Measurements from ENCODE around the gene CKAP2L.

Gene CKAP2L, protein sequence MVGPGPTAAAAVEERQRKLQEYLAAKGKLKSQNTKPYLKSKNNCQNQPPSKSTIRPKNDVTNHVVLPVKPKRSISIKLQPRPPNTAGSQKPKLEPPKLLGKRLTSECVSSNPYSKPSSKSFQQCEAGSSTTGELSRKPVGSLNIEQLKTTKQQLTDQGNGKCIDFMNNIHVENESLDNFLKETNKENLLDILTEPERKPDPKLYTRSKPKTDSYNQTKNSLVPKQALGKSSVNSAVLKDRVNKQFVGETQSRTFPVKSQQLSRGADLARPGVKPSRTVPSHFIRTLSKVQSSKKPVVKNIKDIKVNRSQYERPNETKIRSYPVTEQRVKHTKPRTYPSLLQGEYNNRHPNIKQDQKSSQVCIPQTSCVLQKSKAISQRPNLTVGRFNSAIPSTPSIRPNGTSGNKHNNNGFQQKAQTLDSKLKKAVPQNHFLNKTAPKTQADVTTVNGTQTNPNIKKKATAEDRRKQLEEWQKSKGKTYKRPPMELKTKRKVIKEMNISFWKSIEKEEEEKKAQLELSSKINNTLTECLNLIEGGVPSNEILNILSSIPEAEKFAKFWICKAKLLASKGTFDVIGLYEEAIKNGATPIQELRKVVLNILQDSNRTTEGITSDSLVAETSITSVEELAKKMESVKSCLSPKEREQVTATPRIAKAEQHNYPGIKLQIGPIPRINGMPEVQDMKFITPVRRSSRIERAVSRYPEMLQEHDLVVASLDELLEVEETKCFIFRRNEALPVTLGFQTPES

DNA sequence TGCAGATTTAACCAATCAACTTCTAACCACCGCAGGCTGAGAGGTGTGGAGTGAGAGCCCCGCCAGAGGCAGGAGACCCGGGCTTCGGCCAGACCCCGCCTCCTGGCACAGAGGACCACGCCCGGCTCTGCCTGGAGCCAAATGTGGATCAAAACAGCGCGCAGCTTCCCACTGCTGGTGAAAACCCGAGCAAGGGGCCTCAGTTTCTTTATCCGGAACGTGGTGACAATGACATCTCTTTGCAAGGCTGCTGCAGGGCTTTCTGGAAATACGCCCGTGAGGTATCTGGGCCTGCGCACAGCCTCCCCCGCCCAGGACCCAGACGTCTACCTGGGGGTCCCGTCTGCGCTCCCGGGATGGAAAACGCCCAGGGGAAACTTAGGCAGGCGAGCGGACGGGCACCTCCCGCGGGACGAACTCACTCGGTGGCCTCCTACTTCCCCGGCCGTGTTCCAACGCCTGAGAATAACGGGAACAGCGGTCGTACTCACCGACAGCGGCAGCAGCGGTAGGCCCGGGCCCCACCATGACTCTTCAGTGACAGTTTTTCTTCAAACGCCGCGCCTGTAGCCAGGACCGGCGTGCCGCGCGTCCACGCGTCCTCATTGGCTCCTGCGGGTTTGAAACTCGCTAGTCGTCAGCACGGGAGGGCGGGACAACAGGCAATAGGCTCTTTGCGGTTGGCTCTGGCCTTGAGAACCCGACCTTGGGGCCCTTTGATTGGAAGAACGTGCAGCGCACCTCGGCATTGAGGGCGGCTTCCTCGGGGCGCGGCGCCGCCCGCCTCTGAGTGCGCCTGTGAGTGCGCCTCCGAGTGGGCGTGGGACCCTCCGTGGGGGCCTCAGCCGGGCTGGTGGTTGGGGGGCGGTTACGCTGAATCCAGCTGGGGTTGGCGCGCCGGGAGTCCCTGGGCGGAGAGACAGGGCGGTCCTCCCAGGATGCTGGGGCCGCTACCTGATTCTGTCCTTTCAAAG lies at the start of gene CKAP2L:
TSS of gene CKAP2L (minus strand) at position 539 of the 974 bp plus-strand sequence. CDS start at position 528, 11 bp downstream.
- no peaks in the 10 kb centered on the region for H3K9me3 Mint-ChIP-seq
- H3K4me1 Mint-ChIP-seq = peaks cover 34% of the 10 kb centered on the region
- peak within 1 kb of the TSS; percentile 68 for H3K27ac Mint-ChIP-seq
- peak within 1 kb of the TSS; percentile 94 for H3K4me3 Mint-ChIP-seq
- H3K36me3 Mint-ChIP-seq = no peaks in the 10 kb centered on the region
- no peaks in the 10 kb centered on the region for H3K27me3 Mint-ChIP-seq

GRCh38 chr2:112813280-112813966 lies 49.0 kb upstream of the CKAP2L start:
- Mint-ChIP-seq H3K4me1 (peaks cover 23% of the 10 kb centered on the region), H3K36me3 (peaks cover 2% of the 10 kb centered on the region), H3K27ac (peak overlapping the region; percentile 62), H3K4me3 (no peak overlapping the region), H3K9me3 (no peaks in the 10 kb centered on the region), H3K27me3 (no peaks in the 10 kb centered on the region)

DNA sequence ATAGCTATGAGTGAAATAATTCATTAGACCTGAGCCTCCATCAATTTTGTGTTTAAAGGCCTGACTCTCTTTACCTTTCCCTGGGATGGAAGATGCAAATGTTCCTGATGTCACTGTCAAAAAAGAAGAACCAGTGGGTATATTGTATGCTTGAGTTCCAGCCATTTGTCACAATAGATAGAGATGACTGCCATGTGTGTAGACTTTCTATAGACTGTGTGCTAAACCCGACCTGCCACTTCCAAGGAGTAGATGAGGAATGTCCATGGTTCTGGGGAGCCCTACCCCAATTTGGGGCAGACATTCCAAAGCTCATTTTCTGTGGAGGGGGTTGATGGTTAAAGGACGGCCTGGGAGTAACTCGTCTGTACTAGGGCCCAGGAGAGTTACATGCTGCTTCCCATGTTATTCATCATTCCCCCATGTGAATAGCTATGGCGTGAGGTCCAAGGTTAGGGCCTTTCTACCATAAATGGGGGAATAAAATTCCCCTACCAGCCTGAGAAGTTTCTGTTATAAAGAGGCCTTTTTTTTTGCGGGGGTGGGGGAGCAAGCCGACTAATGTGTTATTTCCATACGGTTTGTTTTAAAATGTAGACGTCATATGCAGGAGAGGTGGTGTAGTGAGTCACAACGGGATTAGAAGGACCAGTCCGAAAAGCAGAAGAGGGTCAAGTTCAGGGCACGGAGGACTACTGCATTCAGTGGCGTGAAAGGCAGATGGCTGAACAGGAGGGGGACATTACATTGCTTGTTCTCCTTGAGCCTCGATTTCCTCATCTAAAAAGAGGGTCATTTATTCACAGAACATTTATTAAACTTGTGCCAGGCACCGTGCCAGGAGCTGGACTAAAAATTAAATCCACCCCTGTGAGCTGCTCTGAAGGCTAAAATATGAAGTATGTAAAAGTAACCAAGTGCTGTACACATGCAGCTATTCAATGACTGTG lies 48.2 kb upstream of the CKAP2L start:
- no peaks in the 10 kb centered on the region for H3K27me3 Mint-ChIP-seq
- peaks cover 2% of the 10 kb centered on the region for H3K36me3 Mint-ChIP-seq
- H3K9me3 Mint-ChIP-seq = peaks cover 2% of the 10 kb centered on the region
- peaks cover 23% of the 10 kb centered on the region for H3K4me1 Mint-ChIP-seq
- H3K4me3 Mint-ChIP-seq = peak overlapping the region; percentile 49
- peak overlapping the region; percentile 84 for H3K27ac Mint-ChIP-seq

DNA sequence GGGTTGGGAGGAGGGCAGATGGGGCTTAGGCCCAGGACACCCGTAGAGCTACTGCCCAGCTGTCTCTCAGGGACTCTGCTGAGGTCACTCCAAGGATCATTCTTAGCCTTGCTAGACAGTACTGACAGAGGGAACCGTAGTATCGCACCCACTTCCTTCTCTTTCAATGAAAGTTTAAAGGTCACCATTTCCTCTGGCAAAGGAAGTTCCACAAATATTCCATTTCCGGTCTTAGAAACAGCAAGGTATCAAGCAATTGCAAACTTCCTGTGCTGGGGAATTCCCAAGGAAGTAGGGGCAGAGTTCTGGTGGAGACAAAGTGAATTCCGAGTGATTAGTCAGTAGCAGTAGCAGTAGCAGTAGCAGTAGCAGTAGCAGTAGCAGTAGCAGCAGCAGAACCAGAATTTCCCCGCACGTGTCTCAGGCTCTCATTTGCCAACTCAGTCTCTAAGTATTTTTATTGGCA lies 47.5 kb upstream of the CKAP2L start:
- Mint-ChIP-seq H3K9me3 (peaks cover 9% of the 10 kb centered on the region), H3K27ac (peak overlapping the region; percentile 84), H3K27me3 (no peaks in the 10 kb centered on the region), H3K4me1 (peaks cover 23% of the 10 kb centered on the region), H3K4me3 (peak overlapping the region; percentile 49), H3K36me3 (peaks cover 2% of the 10 kb centered on the region)

DNA sequence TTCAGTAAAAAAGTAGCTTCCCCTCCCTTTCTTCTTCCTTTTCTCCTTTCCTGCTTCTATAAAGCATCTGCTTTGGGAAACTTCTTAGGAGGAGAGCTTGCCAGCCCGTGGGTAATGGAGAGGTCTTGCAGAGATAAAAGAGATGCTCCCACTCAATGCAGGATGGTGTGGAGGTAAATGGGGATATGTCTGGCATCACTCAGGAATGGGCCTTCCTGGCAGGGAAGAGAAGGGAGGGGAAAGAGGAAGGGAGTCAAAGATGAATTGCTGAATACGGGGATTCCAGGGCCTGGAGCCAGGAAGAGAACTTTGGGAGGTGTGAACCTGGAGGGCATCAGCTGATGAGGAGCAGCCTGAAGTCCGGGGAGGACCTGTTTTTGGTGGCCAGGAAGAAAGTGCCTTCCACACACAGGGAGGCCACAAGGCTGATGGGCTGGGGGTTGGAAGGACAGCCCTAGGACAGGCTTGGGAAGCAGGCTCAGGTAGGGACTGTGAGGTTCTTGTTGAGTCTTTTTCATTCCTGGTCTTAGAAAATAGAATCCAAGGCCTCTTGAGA lies 46.9 kb upstream of the CKAP2L start:
- Mint-ChIP-seq H3K27ac (peak overlapping the region; percentile 84), H3K27me3 (no peaks in the 10 kb centered on the region), H3K4me1 (peaks cover 23% of the 10 kb centered on the region), H3K36me3 (peaks cover 2% of the 10 kb centered on the region), H3K9me3 (peaks cover 14% of the 10 kb centered on the region), H3K4me3 (no peak overlapping the region)

- no peaks in the 10 kb centered on the region for H3K27me3 Mint-ChIP-seq
- H3K9me3 Mint-ChIP-seq = peaks cover 14% of the 10 kb centered on the region
- peaks cover 27% of the 10 kb centered on the region for H3K4me1 Mint-ChIP-seq
- peaks cover 2% of the 10 kb centered on the region for H3K36me3 Mint-ChIP-seq
- no peak overlapping the region for H3K4me3 Mint-ChIP-seq
- H3K27ac Mint-ChIP-seq = no peak overlapping the region
Observed at GRCh38 chr2:112809112-112809511, 44.7 kb upstream of the CKAP2L start.

GRCh38 chr2:112807233-112807807 lies 42.9 kb upstream of the CKAP2L start:
- H3K27ac Mint-ChIP-seq = no peak overlapping the region
- H3K27me3 Mint-ChIP-seq = no peaks in the 10 kb centered on the region
- H3K4me1 Mint-ChIP-seq = peaks cover 16% of the 10 kb centered on the region
- H3K36me3 Mint-ChIP-seq = peaks cover 2% of the 10 kb centered on the region
- no peak overlapping the region for H3K4me3 Mint-ChIP-seq
- peaks cover 14% of the 10 kb centered on the region for H3K9me3 Mint-ChIP-seq

GRCh38 chr2:112805542-112805941 lies 41.1 kb upstream of the CKAP2L start:
- H3K36me3 Mint-ChIP-seq = no peaks in the 10 kb centered on the region
- H3K4me3 Mint-ChIP-seq = no peak overlapping the region
- H3K4me1 Mint-ChIP-seq = peaks cover 4% of the 10 kb centered on the region
- H3K9me3 Mint-ChIP-seq = peaks cover 14% of the 10 kb centered on the region
- no peaks in the 10 kb centered on the region for H3K27me3 Mint-ChIP-seq
- no peak overlapping the region for H3K27ac Mint-ChIP-seq

DNA sequence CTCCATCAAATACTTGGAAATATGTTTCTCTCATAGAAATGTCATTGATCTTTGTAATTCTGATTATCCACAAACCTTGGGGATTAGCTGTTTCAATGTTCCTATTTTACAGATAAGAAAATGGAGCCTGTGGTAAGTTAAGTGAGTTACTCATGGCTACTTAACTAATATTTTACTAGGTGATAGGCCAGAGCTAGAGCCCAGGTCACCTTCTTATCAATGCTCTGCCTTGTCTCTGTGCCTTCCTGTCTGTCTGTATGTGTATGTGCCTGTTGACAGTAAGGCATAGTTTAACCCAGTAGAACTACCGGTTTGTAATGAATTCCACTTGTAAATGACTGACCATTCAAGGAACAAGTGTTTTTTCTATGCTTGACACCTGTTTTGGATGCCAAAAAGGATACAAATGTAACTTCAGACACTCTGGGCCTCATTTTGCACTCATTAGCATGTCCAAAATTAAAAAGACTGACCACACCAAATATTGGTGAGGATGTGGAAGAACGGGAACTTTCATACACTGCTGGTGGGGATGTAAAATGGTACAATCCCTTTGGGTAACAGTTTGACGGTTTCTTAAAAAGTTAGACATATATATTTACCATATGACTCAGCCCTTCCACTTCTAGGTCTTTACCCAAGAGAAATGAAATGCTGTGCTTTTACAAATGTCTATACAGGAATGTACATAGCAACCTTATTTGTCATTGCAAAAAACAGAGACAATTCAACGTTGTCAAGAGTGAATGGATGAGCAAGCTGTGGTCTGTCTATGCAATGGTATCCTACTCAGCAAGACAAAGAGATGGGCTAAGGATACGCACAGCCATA lies 39.5 kb upstream of the CKAP2L start:
- H3K36me3 Mint-ChIP-seq = no peaks in the 10 kb centered on the region
- H3K9me3 Mint-ChIP-seq = peaks cover 14% of the 10 kb centered on the region
- no peaks in the 10 kb centered on the region for H3K27me3 Mint-ChIP-seq
- peaks cover 4% of the 10 kb centered on the region for H3K4me1 Mint-ChIP-seq
- no peak overlapping the region for H3K4me3 Mint-ChIP-seq
- H3K27ac Mint-ChIP-seq = peak overlapping the region; percentile 46

DNA sequence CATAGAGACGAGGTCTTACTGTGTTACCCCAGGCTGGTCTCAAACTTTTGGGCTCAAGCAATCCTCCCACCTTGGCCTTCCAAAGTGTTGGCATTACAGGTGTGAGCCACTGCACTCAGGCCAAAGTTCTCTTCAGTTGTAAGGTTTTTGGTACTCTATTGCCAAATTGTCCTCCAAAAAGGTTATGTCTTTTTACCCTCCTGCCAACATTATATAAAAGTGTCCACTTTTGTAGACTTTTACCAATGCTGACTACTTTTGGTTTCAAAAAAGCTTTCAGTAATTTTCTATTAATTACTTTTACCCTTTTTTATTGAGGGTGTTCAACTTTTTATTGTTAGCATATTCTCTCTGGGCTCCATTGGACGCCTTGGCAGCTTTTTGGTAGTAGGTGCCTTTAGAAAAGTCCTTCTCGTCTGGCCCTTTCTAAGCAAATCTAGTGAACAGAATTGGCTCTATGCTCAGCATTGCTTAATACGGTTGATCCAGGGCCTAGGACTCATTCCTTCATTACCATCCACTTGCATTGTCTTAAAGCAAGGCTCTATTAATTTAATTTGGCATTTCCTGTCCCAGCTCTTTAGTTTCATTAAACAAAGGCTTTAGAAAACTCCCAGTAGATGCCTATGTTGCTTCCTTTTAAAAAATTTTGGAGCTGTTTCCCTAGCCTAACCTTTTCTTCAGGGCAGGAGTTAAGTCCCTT lies 36.6 kb upstream of the CKAP2L start:
- H3K36me3 Mint-ChIP-seq = no peaks in the 10 kb centered on the region
- no peak overlapping the region for H3K4me3 Mint-ChIP-seq
- no peaks in the 10 kb centered on the region for H3K27me3 Mint-ChIP-seq
- no peak overlapping the region for H3K27ac Mint-ChIP-seq
- H3K4me1 Mint-ChIP-seq = peaks cover 4% of the 10 kb centered on the region
- H3K9me3 Mint-ChIP-seq = no peaks in the 10 kb centered on the region

DNA sequence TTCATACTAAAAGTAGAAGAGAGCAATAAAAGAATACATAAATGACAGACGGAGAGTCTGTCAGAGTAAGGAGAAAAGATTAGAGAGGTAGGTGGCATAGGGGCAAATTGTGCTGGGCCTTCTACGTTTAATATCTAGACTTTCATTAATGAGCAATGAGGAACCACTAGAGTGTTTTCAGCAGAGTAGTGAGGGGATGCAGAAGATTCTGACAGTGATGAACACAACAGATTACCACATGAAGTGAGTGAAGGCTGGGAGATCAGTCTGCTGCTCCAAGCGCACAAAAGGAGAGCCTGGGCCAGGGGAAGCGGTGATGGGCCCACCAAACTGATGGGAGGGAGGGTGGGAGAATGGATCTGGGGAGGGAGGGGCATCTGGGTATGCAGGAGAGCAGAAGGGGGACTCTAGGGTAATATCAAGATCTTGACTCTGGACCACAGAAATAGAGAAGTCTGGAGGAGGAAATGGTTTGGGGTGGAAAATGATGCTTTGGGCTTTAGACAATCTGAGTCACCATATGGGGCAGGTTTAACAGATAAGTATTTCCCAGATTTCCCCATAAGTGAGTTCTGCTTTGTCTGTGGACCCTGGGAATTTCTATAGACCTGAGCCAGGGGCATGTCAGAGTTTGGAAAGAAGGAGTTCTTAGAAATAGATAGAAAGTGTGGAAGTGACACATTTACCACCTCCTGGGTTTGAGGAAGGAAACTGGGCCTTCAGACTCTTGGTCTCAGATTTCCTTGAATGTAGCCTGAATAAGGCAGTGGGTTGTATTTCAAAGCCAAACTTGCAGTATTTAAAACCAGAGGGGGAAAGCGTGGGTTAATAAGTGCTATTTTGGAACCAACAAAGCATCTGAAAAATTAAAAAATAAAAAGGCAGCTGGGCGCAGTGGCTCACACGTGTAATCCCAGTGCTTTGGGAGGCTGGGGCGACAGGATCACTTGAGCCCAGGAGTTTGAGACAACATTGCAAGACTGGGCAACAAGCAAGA lies 34.9 kb upstream of the CKAP2L start:
- H3K27me3 Mint-ChIP-seq = peaks cover 2% of the 10 kb centered on the region
- no peaks in the 10 kb centered on the region for H3K36me3 Mint-ChIP-seq
- H3K9me3 Mint-ChIP-seq = no peaks in the 10 kb centered on the region
- H3K27ac Mint-ChIP-seq = no peak overlapping the region
- H3K4me1 Mint-ChIP-seq = peaks cover under 1% of the 10 kb centered on the region
- no peak overlapping the region for H3K4me3 Mint-ChIP-seq

Data from activated naive CD4-positive, alpha-beta T cell treated with anti-CD3 and anti-CD28 coated beads, Interleukin-2, amount 50 U/mL, for 24 hours (primary cell).